Astrocyte (in vitro differentiated cells and primary cell): ENCODE results near the gene COMT. TPM values are rescaled to one million over a fixed set of nuclear protein-coding genes. Genes with fewer than 3 reads are reported as not detected.
A peak's percentile ranks its signal among the peaks of the same experiment; 100 is the strongest.

Source experiments
- DNase-seq: peaks from one replicate; pipeline ENCODE4 v3.0.0-alpha.2; 2010; ENCODE audit warnings: low read depth
- FAIRE-seq: peaks from 2 replicates; lab custom pipeline; 2011; peaks lifted over from hg19 to GRCh38; lab: Jason Lieb, UNC
- H2AFZ ChIP-seq: 2 replicates; pipeline ENCODE4 v1.6.0; 2012; ENCODE audit warnings: low read depth, low read length, inconsistent platforms
- H3K27ac ChIP-seq: 2 replicates; pipeline ENCODE4 v1.5.1; 2011; ENCODE audit warnings: low read depth, low read length, inconsistent platforms
- H3K27me3 ChIP-seq: 2 replicates; pipeline ENCODE4 v1.6.0; 2011; ENCODE audit warnings: low read length, inconsistent platforms; ENCODE audit not compliant: insufficient read depth
- H3K36me3 ChIP-seq: 2 replicates; pipeline ENCODE4 v1.5.1; 2011; ENCODE audit warnings: low read length, inconsistent platforms; ENCODE audit not compliant: insufficient read depth
- H3K4me1 ChIP-seq: 2 replicates; pipeline ENCODE4 v1.5.1; 2011; ENCODE audit warnings: low read length, inconsistent platforms; ENCODE audit not compliant: insufficient read depth
- H3K4me2 ChIP-seq: 2 replicates; pipeline ENCODE4 v1.6.0; 2012; ENCODE audit warnings: low read length, inconsistent platforms
- H3K4me3 ChIP-seq: 2 replicates; pipeline ENCODE4 v1.5.1; 2011; ENCODE audit warnings: low read depth, mild to moderate bottlenecking, low read length, inconsistent platforms; ENCODE audit not compliant: insufficient read depth
- H3K79me2 ChIP-seq: 2 replicates; pipeline ENCODE4 v1.6.0; 2012; ENCODE audit warnings: mild to moderate bottlenecking, low read length, inconsistent platforms; ENCODE audit not compliant: insufficient read depth
- H3K9ac ChIP-seq: 2 replicates; pipeline ENCODE4 v1.6.0; 2012; ENCODE audit warnings: mild to moderate bottlenecking, low read length, inconsistent platforms
- H3K9me3 ChIP-seq: 2 replicates; pipeline ENCODE4 v1.5.1; 2012; ENCODE audit warnings: low read depth, mild to moderate bottlenecking, low read length, inconsistent platforms; ENCODE audit not compliant: insufficient read depth
- H4K20me1 ChIP-seq: 2 replicates; pipeline ENCODE4 v1.6.0; 2012; ENCODE audit warnings: low read length, inconsistent platforms; ENCODE audit not compliant: insufficient read depth
- H3K27ac Mint-ChIP-seq: one replicate; pipeline ENCODE4 v1.8.0; 2021; ENCODE audit warnings: mild to moderate bottlenecking, mixed read lengths; ENCODE audit not compliant: unreplicated experiment
- H3K27me3 Mint-ChIP-seq: one replicate; pipeline ENCODE4 v1.8.0; 2021; ENCODE audit warnings: low read depth, mixed read lengths; ENCODE audit not compliant: unreplicated experiment
- H3K36me3 Mint-ChIP-seq: one replicate; pipeline ENCODE4 v1.8.0; 2021; ENCODE audit warnings: low read depth, mixed read lengths; ENCODE audit not compliant: unreplicated experiment
- H3K4me1 Mint-ChIP-seq: one replicate; pipeline ENCODE4 v1.8.0; 2021; ENCODE audit warnings: low read depth, mixed read lengths; ENCODE audit not compliant: unreplicated experiment
- H3K4me3 Mint-ChIP-seq: one replicate; pipeline ENCODE4 v1.8.0; 2021; ENCODE audit warnings: mild to moderate bottlenecking, moderate library complexity, mixed read lengths; ENCODE audit not compliant: unreplicated experiment
- H3K9me3 Mint-ChIP-seq: one replicate; pipeline ENCODE4 v1.8.0; 2021; ENCODE audit warnings: mild to moderate bottlenecking, mixed read lengths; ENCODE audit not compliant: unreplicated experiment
- CTCF ChIP-seq: IDR thresholded peaks from 2 replicates; pipeline ENCODE4 v1.5.1; 2011; ENCODE audit warnings: low read depth, mild to moderate bottlenecking, inconsistent platforms, low read length, moderate library complexity; ENCODE audit not compliant: insufficient read depth
- EZH2 ChIP-seq: IDR thresholded peaks from 2 replicates; pipeline ENCODE4 v1.6.1; 2012; ENCODE audit warnings: mild to moderate bottlenecking, low read length, inconsistent platforms; ENCODE audit not compliant: insufficient read depth
- total RNA-seq: library from RNA; stranded (reverse); gene quantifications from 2 replicates; pipeline ENCODE4 v1.2.1, GENCODE V29; 2021

COMT gene
- total RNA-seq, 1 donor from 2014 or later, result 116 TPM

- no peak overlapping the region for H3K4me3 Mint-ChIP-seq
- no peak overlapping the region for H3K4me3 ChIP-seq
- no peak overlapping the region for H2AFZ ChIP-seq
- TF ChIP-seq CTCF (no peak), EZH2 (no peak)
- H3K36me3 ChIP-seq, result no peaks in the 10 kb centered on the region
- no peaks in the 10 kb centered on the region for H3K9me3 ChIP-seq
- no peak overlapping the region for H3K27ac ChIP-seq
- H3K27me3 ChIP-seq, result no peaks in the 10 kb centered on the region
- peaks cover 3% of the 10 kb centered on the region for H3K4me1 Mint-ChIP-seq
- DNase-seq, result no peak
- no peaks in the 10 kb centered on the region for H3K79me2 ChIP-seq
- no peaks in the 10 kb centered on the region for H3K9me3 Mint-ChIP-seq
- no peaks in the 10 kb centered on the region for H3K27me3 Mint-ChIP-seq
- no peak for FAIRE-seq
- peaks cover 25% of the 10 kb centered on the region for H4K20me1 ChIP-seq
- H3K4me2 ChIP-seq, result no peak overlapping the region
- no peak overlapping the region for H3K9ac ChIP-seq
- peaks cover 10% of the 10 kb centered on the region for H3K4me1 ChIP-seq
- no peaks in the 10 kb centered on the region for H3K36me3 Mint-ChIP-seq
- H3K27ac Mint-ChIP-seq, result no peak overlapping the region
These were observed 32.1 kb downstream of the COMT start for GRCh38 chr22:19973551-19974267.

- Histone ChIP-seq H3K9ac (no peak overlapping the region), H3K27me3 (no peaks in the 10 kb centered on the region), H3K9me3 (no peaks in the 10 kb centered on the region), H4K20me1 (peaks cover 24% of the 10 kb centered on the region), H3K36me3 (no peaks in the 10 kb centered on the region), H3K4me2 (no peak overlapping the region), H3K79me2 (no peaks in the 10 kb centered on the region), H3K4me1 (peaks cover 10% of the 10 kb centered on the region), H3K4me3 (no peak overlapping the region), H3K27ac (no peak overlapping the region), H2AFZ (no peak overlapping the region)
- TF ChIP-seq CTCF (no peak), EZH2 (no peak)
- FAIRE-seq (no peak), DNase-seq (peak; percentile 69)
- no peaks in the 10 kb centered on the region for H3K36me3 Mint-ChIP-seq
- no peaks in the 10 kb centered on the region for H3K27me3 Mint-ChIP-seq
- no peak overlapping the region for H3K27ac Mint-ChIP-seq
- H3K4me1 Mint-ChIP-seq, result peaks cover 3% of the 10 kb centered on the region
- H3K4me3 Mint-ChIP-seq, result no peak overlapping the region
- no peaks in the 10 kb centered on the region for H3K9me3 Mint-ChIP-seq
These were observed 32.8 kb downstream of the COMT start for GRCh38 chr22:19974268-19974861.
